Activated CD8-positive, alpha-beta T cell treated with anti-CD3 and anti-CD28 coated beads, Interleukin-2, amount 10 ng/mL, durations not matched to agents 7 days and 5 days (primary cell): Measurements from ENCODE around the gene CCDC9B. TPM values are rescaled to one million over a fixed set of nuclear protein-coding genes. Genes with fewer than 3 reads are reported as not detected.

Experiments used
- total RNA-seq, 2 experiments: library from RNA; stranded (reverse); gene quantifications; one replicate each; pipeline ENCODE4 v1.2.3, GENCODE V29; 2021

CCDC9B gene
- total RNA-seq, 2 experiments from 2014 or later = 0.76 to 0.84 TPM

Other genes with a start within 250 kb of the CCDC9B start
- 1 to 10 TPM; 2.2 to 4.0 TPM for gene BMF, start 232.1 kb downstream of the CCDC9B start, total RNA-seq
- 10 to 100 TPM; 91.9 to 94.9 TPM for gene BUB1B, start 179.9 kb downstream of the CCDC9B start, total RNA-seq
- gene PAK6, start 101.9 kb downstream of the CCDC9B start, total RNA-seq = 1 to 10 TPM; 1.2 to 1.4 TPM
- gene ANKRD63, start 57.9 kb downstream of the CCDC9B start, total RNA-seq = under 1 TPM in 1 of 2 experiments, not detected in 1; 0.37 TPM
- gene PLCB2, start 33.0 kb downstream of the CCDC9B start, total RNA-seq = 100 to 1,000 TPM; 133 to 160 TPM
- gene INAFM2, start 17.2 kb downstream of the CCDC9B start, total RNA-seq = 1 to 10 TPM; 8.7 to 9.4 TPM
- not detected for gene PHGR1, start 10.1 kb upstream of the CCDC9B start, total RNA-seq
- 1 to 10 TPM in 1 of 2 experiments, under 1 TPM in 1; 0.82 to 2.6 TPM for gene DISP2, start 17.3 kb upstream of the CCDC9B start, total RNA-seq
- gene KNSTRN, start 41.8 kb upstream of the CCDC9B start, total RNA-seq = 10 to 100 TPM; 71.1 to 74.1 TPM
- gene IVD, start 64.9 kb upstream of the CCDC9B start, total RNA-seq = 10 to 100 TPM; 77.7 to 79.9 TPM
- 10 to 100 TPM; 25.7 to 26.3 TPM for gene BAHD1, start 100.0 kb upstream of the CCDC9B start, total RNA-seq
- 10 to 100 TPM; 12.1 to 12.6 TPM for gene CHST14, start 130.0 kb upstream of the CCDC9B start, total RNA-seq
- gene CCDC32, start 224.1 kb upstream of the CCDC9B start, total RNA-seq = 10 to 100 TPM; 24.7 to 27.0 TPM
- gene RPUSD2, start 228.4 kb upstream of the CCDC9B start, total RNA-seq = 10 to 100 TPM; 14.1 to 15.6 TPM